K562 (cell line): ENCODE results near the gene SPTBN4. TPM values are rescaled to one million over a fixed set of nuclear protein-coding genes. Genes with fewer than 3 reads are reported as not detected.

ENCODE experiments used
- ATF7 ChIP-seq: fragments of 450-650 bp; IDR thresholded peaks from 2 replicates; pipeline ENCODE4 v1.7.1; 2014; ENCODE audit warnings: mild to moderate bottlenecking, moderate library complexity
- E2F4 ChIP-seq: sonication (generic); formaldehyde crosslinking; IDR thresholded peaks from 2 replicates; pipeline ENCODE4 v1.8.0; 2022; ENCODE audit warnings: mild to moderate bottlenecking, low read depth, missing genetic modification reagents
- HDAC2 ChIP-seq: fragments of 450-650 bp; IDR thresholded peaks from 2 replicates; pipeline ENCODE4 v1.6.1; 2016; ENCODE audit warnings: mild to moderate bottlenecking
- HDGF ChIP-seq: fragments of 450-650 bp; IDR thresholded peaks from 2 replicates; pipeline ENCODE4 v1.6.1; 2016
- HEY1 ChIP-seq: fragments of 250-450 bp; sonication (Bioruptor Pico); IDR thresholded peaks from 2 replicates; pipeline ENCODE4 v1.5.0; 2020; ENCODE audit warnings: mild to moderate bottlenecking, moderate library complexity, borderline replicate concordance
- IRF1 ChIP-seq: sonication (generic); formaldehyde crosslinking; IDR thresholded peaks from 2 replicates; pipeline ENCODE4 v1.8.0; 2022; ENCODE audit warnings: missing genetic modification reagents, mild to moderate bottlenecking, borderline replicate concordance
- KDM4B ChIP-seq, 2 experiments: fragments of 450-650 bp in 1 of 2; sonication (generic) in 1 of 2; IDR thresholded peaks; 2 replicates each; pipeline ENCODE4 v1.6.1; 2016 to 2017; ENCODE audit warnings: borderline replicate concordance in 2 of 2, antibody characterized with exemption in 1 of 2, low read depth in 1 of 2, mild to moderate bottlenecking in 1 of 2
- MAZ ChIP-seq, 2 experiments: fragments of 450-650 bp in 1 of 2; sonication (generic) in 1 of 2; formaldehyde crosslinking; IDR thresholded peaks in 1 of 2; conservative IDR thresholded peaks in 1 of 2; 2 replicates each; pipeline versions ENCODE4 v1.4.0 to v1.5.0; 2020; ENCODE audit warnings: mild to moderate bottlenecking in 1 of 2, missing genetic modification reagents in 1 of 2
- MTA1 ChIP-seq: fragments of 450-650 bp; IDR thresholded peaks from 2 replicates; pipeline ENCODE4 v1.6.1; 2017; ENCODE audit warnings: borderline replicate concordance
- NBN ChIP-seq: fragments of 450-650 bp; IDR thresholded peaks from 2 replicates; pipeline ENCODE4 v1.6.1; 2016; ENCODE audit warnings: low read depth, mild to moderate bottlenecking
- RBM34 ChIP-seq: fragments of 200-400 bp; formaldehyde crosslinking; IDR thresholded peaks from 2 replicates; pipeline ENCODE4 v1.6.1; 2018; ENCODE audit warnings: low read length, borderline replicate concordance; ENCODE audit not compliant: insufficient read depth
- SP1 ChIP-seq: sonication (generic); formaldehyde crosslinking; IDR thresholded peaks from 2 replicates; pipeline ENCODE4 v1.8.1; 2022; ENCODE audit warnings: mild to moderate bottlenecking, missing genetic modification reagents
- STAT6 ChIP-seq: sonication (generic); formaldehyde crosslinking; IDR thresholded peaks from 2 replicates; pipeline ENCODE4 v1.8.1; 2023; ENCODE audit warnings: mild to moderate bottlenecking, missing genetic modification reagents
- TAF9B ChIP-seq: fragments of 450-650 bp; IDR thresholded peaks from 2 replicates; pipeline ENCODE4 v1.6.1; 2018; ENCODE audit warnings: mild to moderate bottlenecking; ENCODE audit not compliant: partially characterized antibody
- ZBTB7A ChIP-seq: IDR thresholded peaks from 2 replicates; pipeline ENCODE4 v1.6.1; 2011; ENCODE audit warnings: low read depth, mild to moderate bottlenecking, low read length, moderate library complexity, borderline replicate concordance; ENCODE audit not compliant: control insufficient read depth
- ZNF143 ChIP-seq: sonication (generic); formaldehyde crosslinking; IDR thresholded peaks from 2 replicates; pipeline ENCODE4 v1.9.0; 2022; ENCODE audit warnings: mild to moderate bottlenecking, missing genetic modification reagents
- ZNF263 ChIP-seq: sonication (generic); formaldehyde crosslinking; IDR thresholded peaks from 2 replicates; pipeline ENCODE4 v1.8.0; 2022; ENCODE audit warnings: mild to moderate bottlenecking, missing genetic modification reagents, borderline replicate concordance
- ZNF436 ChIP-seq: fragments of 250-450, 450-650 bp; sonication (Bioruptor Pico); formaldehyde crosslinking; IDR thresholded peaks from 2 replicates; pipeline ENCODE4 v1.7.0; 2020; ENCODE audit warnings: mild to moderate bottlenecking
- polyA plus RNA-seq, 8 experiments: library from polyadenylated mRNA; depleted of rRNA in 4 of 8; stranded (reverse) in 5 of 8; unstranded in 3 of 8; fragments of >200 nt; fragmentation: Nextera tagmentation in 2 of 8; fragmentation: Illumina TruSeq in 1 of 8; extraction: Ambion mirVana in 2 of 8; extraction: Trizol in 1 of 8; gene quantifications; 2 replicates each; pipeline versions ENCODE4 v1.2.1 to v1.2.3, GENCODE V29; 2011 to 2014; ENCODE audit warnings: inconsistent platforms in 1 of 8, missing spikeins in 1 of 8
- total RNA-seq, 7 experiments: library from RNA; depleted of rRNA in 6 of 7; stranded (reverse); fragments of >200 nt in 6 of 7; fragmentation: Illumina TruSeq in 2 of 7; extraction: Trizol in 2 of 7; gene quantifications; 2 replicates each; pipeline versions ENCODE4 v1.2.1 to v1.2.3, GENCODE V29; 2011 to 2021; ENCODE audit warnings: low replicate concordance in 1 of 7
- TF ChIP-seq, protein P1 (sequence below): fragments of 450-650 bp; formaldehyde crosslinking; IDR thresholded peaks from 2 replicates; pipeline ENCODE4 v1.4.0; 2020; ENCODE audit warnings: mild to moderate bottlenecking, moderate library complexity
- TF ChIP-seq, protein P2 (sequence below): fragments of 450-650 bp; formaldehyde crosslinking; IDR thresholded peaks from 2 replicates; pipeline ENCODE4 v1.4.0; 2020; ENCODE audit warnings: mild to moderate bottlenecking, moderate library complexity

SPTBN4 gene
- total and polyA plus RNA-seq, 9 of the 15 experiments (the other 6 are each of a cell fraction or from before 2014, with no cell fraction given): 0.01 to 1.5 (median 0.86) TPM

DNA sequence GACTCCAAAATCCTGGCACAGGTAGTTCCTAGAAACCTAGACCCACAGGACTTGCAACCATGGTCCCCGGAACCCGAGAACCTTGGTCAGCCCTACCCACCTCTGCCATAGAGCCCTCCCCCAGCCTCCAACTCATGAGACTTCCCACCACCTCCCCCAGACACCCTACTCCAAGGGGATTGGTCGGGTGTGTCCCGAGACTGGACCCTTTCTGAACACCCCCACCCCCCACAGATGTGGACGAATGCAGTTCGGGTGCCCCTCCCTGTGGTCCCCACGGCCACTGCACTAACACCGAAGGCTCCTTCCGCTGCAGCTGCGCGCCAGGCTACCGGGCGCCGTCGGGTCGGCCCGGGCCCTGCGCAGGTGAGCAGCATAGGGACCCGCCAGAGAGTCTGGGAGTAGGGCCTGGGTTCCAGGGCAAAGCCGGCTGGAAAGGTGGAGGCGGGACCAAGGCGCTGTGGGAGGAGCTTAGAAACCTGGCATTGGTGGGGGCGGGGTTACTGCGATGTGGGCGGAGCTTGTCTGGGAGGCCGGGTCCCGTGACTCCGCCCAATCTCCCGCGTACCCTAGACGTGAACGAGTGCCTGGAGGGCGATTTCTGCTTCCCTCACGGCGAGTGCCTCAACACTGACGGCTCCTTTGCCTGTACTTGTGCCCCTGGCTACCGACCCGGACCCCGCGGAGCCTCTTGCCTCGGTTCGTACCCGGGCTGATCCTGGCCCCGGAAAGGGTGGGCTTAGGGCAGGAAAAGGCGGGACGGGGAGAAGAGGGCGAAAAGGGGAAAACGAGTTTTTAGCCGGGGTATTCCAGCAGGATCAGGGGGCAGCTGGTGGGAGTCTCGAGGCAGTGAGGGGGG is 146.3 kb downstream of the SPTBN4 start (continued):
- TF ChIP-seq STAT6 (no peak), E2F4 (CRISPR knock-in tag) (no peak), KDM4B (IDR thresholded peaks at IDR 0.05; ENCODE audit: borderline replicate concordance in 2 of 2, low read depth in 1 of 2) (no peak), ZNF263 (CRISPR knock-in tag) (no peak), ZBTB7A (peak; percentile 23; the same call in 1 of the 2 replicates), ZNF436 (no peak), HDGF (no peak), ZNF143 (CRISPR knock-in tag) (no peak), NBN (0 out of 2 replicates have a peak, but pooled peaks have one; percentile 58), ATF7 (no peak), SP1 (CRISPR knock-in tag) (peak; percentile 68; the same call in 1 of the 2 replicates), HDAC2 (0 out of 2 replicates have a peak, but pooled peaks have one; percentile 29), MTA1 (no peak), RBM34 (no peak), HEY1 (CRISPR knock-in tag) (no peak), IRF1 (CRISPR knock-in tag) (no peak), TAF9B (no peak), MAZ (CRISPR knock-in tag; conservative IDR thresholded peaks at IDR 0.05 in 1 of 2, IDR thresholded peaks at IDR 0.05 in 1 of 2) (no peak)
- TF ChIP-seq, protein P1, sequence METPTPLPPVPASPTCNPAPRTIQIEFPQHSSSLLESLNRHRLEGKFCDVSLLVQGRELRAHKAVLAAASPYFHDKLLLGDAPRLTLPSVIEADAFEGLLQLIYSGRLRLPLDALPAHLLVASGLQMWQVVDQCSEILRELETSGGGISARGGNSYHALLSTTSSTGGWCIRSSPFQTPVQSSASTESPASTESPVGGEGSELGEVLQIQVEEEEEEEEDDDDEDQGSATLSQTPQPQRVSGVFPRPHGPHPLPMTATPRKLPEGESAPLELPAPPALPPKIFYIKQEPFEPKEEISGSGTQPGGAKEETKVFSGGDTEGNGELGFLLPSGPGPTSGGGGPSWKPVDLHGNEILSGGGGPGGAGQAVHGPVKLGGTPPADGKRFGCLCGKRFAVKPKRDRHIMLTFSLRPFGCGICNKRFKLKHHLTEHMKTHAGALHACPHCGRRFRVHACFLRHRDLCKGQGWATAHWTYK: no peak
- TF ChIP-seq, protein P2, sequence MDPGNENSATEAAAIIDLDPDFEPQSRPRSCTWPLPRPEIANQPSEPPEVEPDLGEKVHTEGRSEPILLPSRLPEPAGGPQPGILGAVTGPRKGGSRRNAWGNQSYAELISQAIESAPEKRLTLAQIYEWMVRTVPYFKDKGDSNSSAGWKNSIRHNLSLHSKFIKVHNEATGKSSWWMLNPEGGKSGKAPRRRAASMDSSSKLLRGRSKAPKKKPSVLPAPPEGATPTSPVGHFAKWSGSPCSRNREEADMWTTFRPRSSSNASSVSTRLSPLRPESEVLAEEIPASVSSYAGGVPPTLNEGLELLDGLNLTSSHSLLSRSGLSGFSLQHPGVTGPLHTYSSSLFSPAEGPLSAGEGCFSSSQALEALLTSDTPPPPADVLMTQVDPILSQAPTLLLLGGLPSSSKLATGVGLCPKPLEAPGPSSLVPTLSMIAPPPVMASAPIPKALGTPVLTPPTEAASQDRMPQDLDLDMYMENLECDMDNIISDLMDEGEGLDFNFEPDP (CRISPR knock-in tag): no peak
